Left kidney (tissue), 2 donors: Measurements from ENCODE around the gene NR2F1. TPM values are rescaled to one million over a fixed set of nuclear protein-coding genes. Genes with fewer than 3 reads are reported as not detected.

Source experiments
- DNase-seq: peaks from one replicate; pipeline ENCODE4 v3.0.0-alpha.2; 2013
- polyA plus RNA-seq: library from polyadenylated mRNA; unstranded; fragments of 120-200 nt; gene quantifications from one replicate; pipeline ENCODE4 v1.2.1, GENCODE V29; 2013; ENCODE audit not compliant: insufficient read length

The NR2F1 gene
- polyA plus RNA-seq, 1 donor: 220 TPM

- DNase-seq: peak; percentile 53
Observed at GRCh38 chr5:93603793-93604643, 21.0 kb downstream of the NR2F1 start.

- peak; percentile 22 for DNase-seq
Observed at GRCh38 chr5:93604644-93605515, 21.9 kb downstream of the NR2F1 start.

- DNase-seq: no peak
Observed at GRCh38 chr5:93606382-93606752, 23.3 kb downstream of the NR2F1 start.

DNA sequence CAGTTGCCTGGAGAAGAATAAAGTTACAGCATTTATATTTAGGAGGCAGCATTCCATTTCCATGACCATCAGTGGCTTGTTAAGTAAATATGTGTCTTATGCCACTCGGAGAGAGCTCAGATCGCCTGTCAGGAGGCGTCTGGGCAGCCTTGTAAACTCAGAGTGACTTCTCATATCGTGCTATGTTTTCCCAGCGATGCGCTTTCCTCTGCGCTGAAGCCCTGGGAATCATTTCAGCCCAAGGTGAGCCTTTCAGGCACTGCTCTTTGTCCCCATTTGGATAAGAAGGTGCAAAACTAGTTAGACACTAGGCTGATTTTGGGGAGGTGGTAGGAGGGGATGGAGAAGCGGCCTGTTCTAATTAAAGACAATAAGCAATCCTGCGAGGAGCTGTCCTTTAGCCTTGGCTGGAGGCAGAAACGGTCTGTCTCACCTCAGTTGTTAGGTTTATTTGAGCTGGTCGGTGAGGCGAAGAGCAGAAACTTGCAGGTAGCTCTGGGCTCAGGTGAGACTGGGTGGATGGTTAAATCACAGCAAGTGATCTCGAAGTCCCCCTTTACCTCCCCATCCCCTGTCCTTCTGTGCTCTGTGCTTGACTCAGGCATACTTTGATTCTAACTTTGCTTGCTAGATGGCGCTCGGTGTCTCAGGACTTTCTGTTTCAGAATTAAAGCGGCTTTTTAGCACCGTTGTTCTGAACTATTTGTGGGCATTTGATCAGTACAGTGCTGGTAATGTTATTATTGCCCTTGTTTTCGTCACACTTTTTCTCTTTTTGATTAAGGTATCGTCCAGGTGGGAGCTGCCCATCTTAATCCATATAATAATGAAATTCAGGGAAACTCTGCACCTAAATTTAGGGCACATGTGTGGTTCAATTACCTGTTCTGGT is 24.6 kb downstream of the NR2F1 start:
- peak; percentile 85 for DNase-seq

GRCh38 chr5:93608855-93609254 is 25.8 kb downstream of the NR2F1 start:
- no peak for DNase-seq

GRCh38 chr5:93609762-93610161 is 26.7 kb downstream of the NR2F1 start:
- DNase-seq: no peak

DNA sequence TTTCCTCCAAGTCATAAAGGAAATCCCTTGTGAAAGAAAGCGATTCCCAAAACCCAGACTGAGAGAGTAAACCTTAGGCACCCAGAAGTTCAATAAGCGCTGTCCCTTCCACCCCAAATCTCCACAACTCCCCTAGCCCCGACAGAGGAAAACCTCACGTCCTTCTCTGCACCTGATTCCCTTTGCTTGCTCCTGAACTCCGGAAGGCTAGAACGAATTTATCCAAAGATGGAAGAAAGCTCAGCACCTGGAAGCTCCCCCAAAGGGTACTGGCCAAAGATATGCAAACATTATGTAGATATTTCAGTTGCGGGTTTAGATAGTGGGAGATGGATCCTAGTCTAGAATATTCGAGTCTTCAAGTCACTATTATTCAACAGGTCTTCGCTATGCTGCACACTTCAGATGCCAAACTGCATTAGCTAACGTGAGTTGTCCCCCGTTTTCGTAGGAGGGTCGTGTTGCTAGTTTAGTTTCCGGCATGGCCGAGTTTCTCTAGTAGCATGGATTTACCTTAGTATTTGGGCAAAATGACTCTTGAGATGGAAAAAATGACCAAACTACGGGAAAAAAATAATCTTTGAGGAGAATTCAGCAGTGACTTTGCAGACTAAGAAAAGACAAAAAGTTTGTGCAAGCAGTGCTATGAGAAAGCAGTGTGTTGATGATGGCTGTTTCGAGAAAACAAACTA is 27.7 kb downstream of the NR2F1 start:
- DNase-seq: no peak

DNA sequence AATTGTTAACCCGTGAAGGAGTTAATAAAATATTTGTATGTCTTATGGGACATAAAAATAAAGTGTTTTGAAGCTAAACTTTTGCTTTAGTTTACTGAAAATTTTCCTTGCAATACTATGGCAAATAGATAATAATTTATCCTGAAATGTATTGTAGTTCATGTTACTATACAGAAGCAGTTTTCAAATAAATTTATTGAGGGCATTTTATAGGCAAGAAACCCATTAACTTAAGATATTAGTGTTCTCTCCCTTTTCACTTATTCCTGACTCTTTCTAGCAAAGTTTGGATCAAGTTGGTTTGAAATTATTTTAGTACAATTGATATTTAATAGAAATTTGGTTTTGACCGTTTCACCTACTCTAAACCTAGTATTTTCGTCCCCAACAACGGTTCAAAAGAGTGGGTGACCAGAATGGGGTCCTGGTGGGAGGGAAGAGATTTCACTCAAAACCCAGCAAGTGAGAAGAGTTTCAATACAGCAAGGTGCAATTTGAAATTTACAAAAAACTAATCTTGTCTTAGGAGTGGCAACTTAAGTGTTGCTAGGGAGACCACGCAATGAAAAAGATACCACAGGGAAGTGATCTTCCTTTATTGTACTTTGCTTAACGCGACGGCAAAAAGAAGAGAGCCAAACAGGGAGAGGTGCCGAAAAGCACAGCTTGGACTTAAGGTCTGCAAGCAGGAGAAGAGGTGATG is 28.4 kb downstream of the NR2F1 start:
- no peak for DNase-seq

- DNase-seq: peak; percentile 58
Observed at GRCh38 chr5:93611976-93612854, 29.2 kb downstream of the NR2F1 start.

- no peak for DNase-seq
Observed at GRCh38 chr5:93612855-93613243, 29.8 kb downstream of the NR2F1 start.

DNA sequence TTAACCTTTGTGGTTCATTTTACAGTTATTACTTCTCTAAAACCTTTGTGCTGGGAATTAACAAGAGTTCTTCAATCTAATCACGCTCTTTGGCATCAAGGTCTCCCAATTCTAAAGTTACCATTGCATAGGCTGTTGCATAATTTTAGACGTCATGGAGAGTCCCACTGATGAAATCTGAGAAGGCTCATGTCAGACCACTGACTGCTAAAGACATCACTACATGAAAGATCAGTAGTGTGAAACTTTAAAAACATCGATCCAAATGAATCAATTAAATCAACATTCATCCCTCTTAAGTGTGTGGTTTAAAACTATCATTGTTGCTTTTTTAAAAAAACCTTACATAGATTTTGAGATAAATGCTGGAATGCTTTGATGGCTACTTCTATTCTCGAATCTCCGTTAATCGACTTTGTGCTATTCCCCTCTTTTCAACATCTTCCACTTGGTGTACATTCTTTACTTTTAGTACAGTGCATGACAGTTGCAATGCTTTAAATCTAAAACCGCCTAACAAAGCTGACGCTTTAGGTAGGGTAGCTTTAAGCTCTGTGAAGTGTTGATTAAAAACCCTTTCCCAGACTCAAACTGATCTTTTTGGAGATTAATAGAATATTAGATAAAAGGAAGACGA is 33.6 kb downstream of the NR2F1 start:
- DNase-seq: no peak

DNA sequence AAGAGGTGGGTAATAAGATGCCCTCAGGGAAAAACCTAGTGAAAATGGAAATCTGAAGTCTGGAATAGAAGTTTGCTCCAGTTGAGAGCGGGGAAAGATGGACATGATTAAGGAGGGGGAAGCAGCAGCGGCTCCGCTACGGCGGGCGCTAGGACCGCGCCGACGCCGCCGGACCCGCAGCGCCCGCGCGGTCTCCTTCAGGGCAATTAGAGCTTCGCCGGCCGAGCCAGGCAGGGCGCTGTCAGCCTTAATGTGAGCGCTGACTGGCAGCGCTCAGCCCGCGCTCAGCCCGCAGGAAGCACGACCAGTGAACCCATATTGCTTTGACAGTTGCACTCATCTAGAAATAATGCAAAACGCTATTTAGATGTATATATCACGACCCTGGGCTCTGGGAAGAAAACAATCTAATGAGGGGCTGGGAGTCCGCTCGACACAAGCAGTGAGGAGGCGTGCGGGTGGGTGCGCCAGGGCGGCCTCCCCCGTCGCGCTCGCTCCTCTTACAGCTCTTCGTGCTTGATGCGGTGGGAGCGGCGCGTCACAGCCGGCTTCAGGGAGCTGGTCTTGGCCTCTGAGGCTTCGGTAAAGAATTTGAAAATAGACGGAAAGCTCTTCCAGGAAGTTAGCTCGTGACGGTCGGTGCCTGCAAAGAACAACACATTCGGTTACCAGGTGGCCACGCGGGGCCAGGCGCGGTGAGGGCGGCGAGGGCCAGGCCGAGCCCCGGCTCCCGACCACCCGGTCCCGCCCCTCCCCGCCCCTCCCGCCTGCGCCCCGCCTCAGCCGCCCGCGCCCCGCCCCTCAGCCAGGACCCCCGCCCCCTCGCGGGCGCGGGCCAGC is 37.7 kb downstream of the NR2F1 start:
- DNase-seq: peak; percentile 74

DNA sequence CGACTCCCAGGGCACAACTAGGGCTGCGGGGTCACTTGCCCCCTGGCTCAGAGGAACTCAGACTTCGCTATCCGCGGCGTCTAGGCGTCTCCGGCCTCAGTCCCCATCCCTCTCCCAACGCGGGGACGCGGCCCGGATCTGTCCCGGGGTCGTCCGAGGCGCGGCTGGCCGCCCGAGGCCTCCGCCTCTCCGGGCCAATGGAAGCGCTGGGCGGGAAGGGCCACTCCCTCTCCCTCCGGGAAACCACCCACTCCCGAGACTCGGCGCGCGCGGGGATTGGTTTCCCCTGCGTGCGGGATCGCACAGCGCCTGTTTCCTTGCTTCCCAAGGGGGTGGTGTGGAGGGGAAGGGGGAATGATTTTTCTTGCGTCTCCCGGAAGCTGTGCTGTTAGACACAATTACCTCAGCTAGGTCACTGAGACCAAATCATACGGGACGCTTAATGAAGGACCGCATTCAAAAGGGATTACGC is 38.3 kb downstream of the NR2F1 start:
- DNase-seq: peak; percentile 80

GRCh38 chr5:93622240-93622885 is 39.3 kb downstream of the NR2F1 start:
- no peak for DNase-seq

- DNase-seq: no peak
Observed at GRCh38 chr5:93623153-93623552, 40.1 kb downstream of the NR2F1 start.

- no peak for DNase-seq
Observed at GRCh38 chr5:93626801-93627200, 43.8 kb downstream of the NR2F1 start.

- DNase-seq: no peak
Observed at GRCh38 chr5:93632327-93632726, 49.3 kb downstream of the NR2F1 start.

DNA sequence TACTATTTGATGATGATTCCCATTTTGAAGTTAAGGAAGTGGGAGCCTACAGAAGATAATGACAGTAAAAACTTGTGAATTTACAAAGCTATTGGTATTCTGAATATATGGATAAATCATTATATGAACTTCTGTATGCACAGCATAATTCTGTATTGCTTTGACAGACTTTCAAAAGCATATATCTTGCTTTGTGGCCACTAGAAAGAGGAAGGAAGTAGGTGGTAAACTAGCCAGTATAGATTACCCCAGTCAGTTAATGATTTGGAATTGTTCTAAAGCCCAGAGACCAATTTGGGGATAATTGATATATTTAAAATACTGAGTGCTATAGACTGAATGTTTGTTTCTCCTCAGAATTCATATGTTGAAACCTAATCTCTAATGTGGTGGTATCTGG is 53.0 kb downstream of the NR2F1 start:
- no peak for DNase-seq
